Thyroid gland (tissue), 4 donors: ENCODE measurements around the gene KPNA1.
"Not testable (repeated sequence)": the region's sequence is repeated elsewhere in the genome, so short reads cannot be mapped to it uniquely, and the experiment has no call there.

Source experiments
- CTCF ChIP-seq, 6 experiments: fragments of 200-600 bp in 3 of 6; fragments of 450-650 bp in 3 of 6; sonication (generic) in 3 of 6; IDR thresholded peaks; one replicate each; pipeline ENCODE4 v1.5.1; 2016 to 2019; ENCODE audit warnings: antibody characterized with exemption in 6 of 6, mild to moderate bottlenecking in 2 of 6, inconsistent platforms in 1 of 6, moderate library complexity in 1 of 6
- POLR2A ChIP-seq, 2 donors: fragments of 450-650 bp; IDR thresholded peaks; one replicate each; pipeline ENCODE4 v1.6.1; 2017; ENCODE audit warnings: antibody characterized with exemption in 2 of 2, mild to moderate bottlenecking in 2 of 2, moderate library complexity in 1 of 2

DNA sequence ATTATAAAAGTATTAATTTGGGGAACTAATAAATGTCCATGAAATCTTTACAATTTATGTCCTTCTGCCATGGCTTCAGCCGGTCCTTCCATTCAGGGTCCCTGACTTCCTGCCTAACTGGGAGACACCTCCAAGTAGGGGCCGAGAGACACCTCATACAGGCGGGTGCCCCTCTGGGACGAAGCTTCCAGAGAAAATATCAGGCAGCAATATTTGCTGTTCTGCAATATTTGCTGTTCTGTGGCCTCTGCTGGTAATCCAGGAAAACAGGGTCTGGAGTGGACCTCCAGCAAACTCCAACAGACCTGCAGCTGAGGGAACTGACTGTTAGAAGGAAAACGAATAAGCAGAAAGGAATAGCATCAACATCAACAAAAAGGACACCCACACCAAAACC lies 70.2 kb downstream of the KPNA1 start:
- TF ChIP-seq CTCF, POLR2A (IDR thresholded peaks at IDR 0.05): not testable (repeated sequence)
